Inflammatory macrophage treated with lipopolysaccharide for 4 hours (primary cell): Measurements from ENCODE around the gene TTLL6.
"Not testable (repeated sequence)": the region's sequence is repeated elsewhere in the genome, so short reads cannot be mapped to it uniquely, and the experiment has no call there.

ENCODE experiments used
- DNase-seq: peaks from one replicate; pipeline ENCODE4 v3.0.0-alpha.2; 2020

The TTLL6 gene

GRCh38 chr17:48722201-48722907 is 94.7 kb downstream of the TTLL6 start, which contains the start of gene PRAC1:
Gene PRAC1, minus strand, starts transcription at chr17:48722518. Its CDS starts 126 bp downstream, at chr17:48722392.
- DNase-seq = no peak

GRCh38 chr17:48721009-48721402 is 96.0 kb downstream of the TTLL6 start:
- no peak for DNase-seq

GRCh38 chr17:48720266-48721008 is 96.6 kb downstream of the TTLL6 start:
- DNase-seq = no peak

- no peak for DNase-seq
Measured at GRCh38 chr17:48719642-48720265, 97.3 kb downstream of the TTLL6 start.

- DNase-seq = no peak
Measured at GRCh38 chr17:48718761-48719641, 98.0 kb downstream of the TTLL6 start.

GRCh38 chr17:48718227-48718760 is 98.7 kb downstream of the TTLL6 start:
- DNase-seq = no peak

- DNase-seq = no peak
Measured at GRCh38 chr17:48717367-48718226, 99.4 kb downstream of the TTLL6 start.

- not testable (repeated sequence) for DNase-seq
Measured at GRCh38 chr17:48716549-48716948, 100.5 kb downstream of the TTLL6 start.

GRCh38 chr17:48715496-48716399 is 101.3 kb downstream of the TTLL6 start:
- DNase-seq = no peak
